ENCODE results near the gene PLEKHG5.

Gene PLEKHG5

GRCh38 chr1:6491081-6491449 lies 402 bp downstream of the PLEKHG5 start:
- TF ChIP-seq EGR1 (IDR thresholded peaks at IDR 0.05) (no peak), YY1 (IDR thresholded peaks at IDR 0.05; ENCODE audit: low read depth) (no peak), MAX (IDR thresholded peaks at IDR 0.05) (no peak), ZBTB7A (IDR thresholded peaks at IDR 0.05; ENCODE audit: low read depth) (no peak), FOXM1 (IDR thresholded peaks at IDR 0.05; ENCODE audit: borderline replicate concordance, low read depth) (no peak), TAF1 (IDR thresholded peaks at IDR 0.05; ENCODE audit: low read depth) (no peak)

- peak; percentile 39 for TF ChIP-seq MAX (IDR thresholded peaks at IDR 0.05)
- no peak for TF ChIP-seq EGR1 (IDR thresholded peaks at IDR 0.05)
- peak; percentile 94; the same call in 1 of the 2 replicates for TF ChIP-seq ZBTB7A (IDR thresholded peaks at IDR 0.05; ENCODE audit: low read depth)
- TF ChIP-seq USF1 (IDR thresholded peaks at IDR 0.05) = peak; percentile 13; the same call in 1 of the 2 replicates
- no peak for TF ChIP-seq TEAD4 (IDR thresholded peaks at IDR 0.05)
- TF ChIP-seq EP300 (IDR thresholded peaks at IDR 0.05; ENCODE audit: borderline replicate concordance) = peak; percentile 46; the same call in 1 of the 2 replicates
- no peak for TF ChIP-seq CEBPB (IDR thresholded peaks at IDR 0.05)
- TF ChIP-seq RAD21 (IDR thresholded peaks at IDR 0.05; ENCODE audit: low read depth) = no peak
- TF ChIP-seq YY1 (IDR thresholded peaks at IDR 0.05; ENCODE audit: low read depth) = peak; percentile 51; the same call in 1 of the 2 replicates
- TF ChIP-seq TAF1 (IDR thresholded peaks at IDR 0.05; ENCODE audit: low read depth) = peak; percentile 26; the same call in 1 of the 2 replicates
- TF ChIP-seq FOXM1 (IDR thresholded peaks at IDR 0.05; ENCODE audit: borderline replicate concordance, low read depth) = no peak
- no peak for TF ChIP-seq CREB1 (IDR thresholded peaks at IDR 0.05; ENCODE audit: low read depth)
- no peak for TF ChIP-seq NFIC (IDR thresholded peaks at IDR 0.05)
- no peak for TF ChIP-seq REST (IDR thresholded peaks at IDR 0.05; ENCODE audit: low read depth)
- peak; percentile 21; the same call in 1 of the 2 replicates for TF ChIP-seq TCF12 (IDR thresholded peaks at IDR 0.05; ENCODE audit: low read depth)
Measured at GRCh38 chr1:6490181-6491080, 1.0 kb downstream of the PLEKHG5 start.

- TF ChIP-seq CEBPB (IDR thresholded peaks at IDR 0.05) (no peak), ZBTB7A (IDR thresholded peaks at IDR 0.05; ENCODE audit: low read depth) (peak; percentile 50; the same call in 1 of the 2 replicates), REST (IDR thresholded peaks at IDR 0.05; ENCODE audit: low read depth) (no peak), TAF1 (IDR thresholded peaks at IDR 0.05; ENCODE audit: low read depth) (no peak), RAD21 (IDR thresholded peaks at IDR 0.05; ENCODE audit: low read depth) (peak; percentile 69), FOXM1 (IDR thresholded peaks at IDR 0.05; ENCODE audit: borderline replicate concordance, low read depth) (no peak), CREB1 (IDR thresholded peaks at IDR 0.05; ENCODE audit: low read depth) (no peak)
Measured at GRCh38 chr1:6489799-6490180, 1.7 kb downstream of the PLEKHG5 start.

GRCh38 chr1:6489383-6489765 lies 2.1 kb downstream of the PLEKHG5 start:
- TF ChIP-seq MAX (IDR thresholded peaks at IDR 0.05) (no peak), ZBTB7A (IDR thresholded peaks at IDR 0.05; ENCODE audit: low read depth) (no peak), NFIC (IDR thresholded peaks at IDR 0.05) (no peak), RAD21 (IDR thresholded peaks at IDR 0.05; ENCODE audit: low read depth) (no peak), TEAD4 (IDR thresholded peaks at IDR 0.05) (no peak), EP300 (IDR thresholded peaks at IDR 0.05; ENCODE audit: borderline replicate concordance) (no peak), CREB1 (IDR thresholded peaks at IDR 0.05; ENCODE audit: low read depth) (no peak)

GRCh38 chr1:6488602-6489382 lies 2.7 kb downstream of the PLEKHG5 start:
- TF ChIP-seq TCF12 (IDR thresholded peaks at IDR 0.05; ENCODE audit: low read depth) (no peak), CEBPB (IDR thresholded peaks at IDR 0.05) (no peak), ZBTB7A (IDR thresholded peaks at IDR 0.05; ENCODE audit: low read depth) (no peak), REST (IDR thresholded peaks at IDR 0.05; ENCODE audit: low read depth) (no peak), EGR1 (IDR thresholded peaks at IDR 0.05) (no peak), USF1 (IDR thresholded peaks at IDR 0.05) (no peak), TEAD4 (IDR thresholded peaks at IDR 0.05) (no peak), EP300 (IDR thresholded peaks at IDR 0.05; ENCODE audit: borderline replicate concordance) (no peak), CREB1 (IDR thresholded peaks at IDR 0.05; ENCODE audit: low read depth) (no peak)
